A549 (cell line): ENCODE data around the gene SUFU. TPM values are rescaled to one million over a fixed set of nuclear protein-coding genes. Genes with fewer than 3 reads are reported as not detected.

Source experiments
- ATAC-seq, 2 experiments: fragments of 200-7000 bp in 1 of 2; fragments of >200 bp in 1 of 2; cut with Nextera tagmentation in 1 of 2; cut with Tn5 transposase in 1 of 2; 3 replicates each; pipeline versions ENCODE4 v1.8.0 to v1.9.1; 2018 to 2020; ENCODE audit warnings: mild to moderate bottlenecking in 1 of 2, moderate library complexity in 1 of 2
- CTCF ChIA-PET: fragments of 300-600 bp; sonication (Branson Sonifier 250); formaldehyde crosslinking; extraction: SDS; loops from one replicate; lab custom pipeline; 2021; ENCODE audit warnings: antibody characterized with exemption, inconsistent platforms; lab: Yijun Ruan, JAX
- POLR2A ChIA-PET: fragments of 350-600 bp; formaldehyde crosslinking; extraction: SDS; loops from one replicate; lab custom pipeline; 2021; ENCODE audit warnings: antibody characterized with exemption, inconsistent platforms; lab: Yijun Ruan, JAX
- DNase-seq, 2 experiments: peaks; one replicate each; pipeline versions ENCODE4 v3.0.0 to v3.0.0-alpha.2; 2011 to 2016; ENCODE audit warnings: low read depth in 1 of 2, low spot score in 1 of 2
- FAIRE-seq: peaks from 2 replicates; lab custom pipeline; 2011; peaks lifted over from hg19 to GRCh38; lab: Jason Lieb, UNC
- H3K27ac ChIP-seq, 2 experiments: fragments of >200 bp; sonication (Bioruptor Twin); formaldehyde crosslinking; 3 replicates each; pipeline ENCODE4 v1.5.1; 2016 to 2017
- H3K4me1 ChIP-seq: fragments of >200 bp; sonication (Bioruptor Twin); formaldehyde crosslinking; 3 replicates; pipeline ENCODE4 v1.6.1; 2016
- H3K4me2 ChIP-seq: fragments of >200 bp; sonication (Bioruptor Twin); formaldehyde crosslinking; 3 replicates; pipeline ENCODE4 v1.6.1; 2016
- H3K4me3 ChIP-seq: fragments of >200 bp; sonication (Bioruptor Twin); formaldehyde crosslinking; 3 replicates; pipeline ENCODE4 v1.5.1; 2016
- H3K9me3 ChIP-seq: fragments of >200 bp; sonication (Bioruptor Twin); formaldehyde crosslinking; 3 replicates; pipeline ENCODE4 v1.6.1; 2016
- BHLHE40 ChIP-seq: IDR thresholded peaks from 2 replicates; pipeline ENCODE4 v1.6.1; 2012; ENCODE audit warnings: low read depth, low read length, inconsistent platforms
- CBX2 ChIP-seq: fragments of 200-600 bp; sonication (generic); IDR thresholded peaks from 2 replicates; pipeline ENCODE4 v1.6.1; 2016; ENCODE audit warnings: low read depth, mild to moderate bottlenecking, borderline replicate concordance
- CEBPB ChIP-seq, 2 experiments: fragments of >200 bp in 1 of 2; sonication (Bioruptor Twin) in 1 of 2; formaldehyde crosslinking in 1 of 2; IDR thresholded peaks; 2 replicates each; pipeline ENCODE4 v1.6.1; 2012 to 2016
- CTCF ChIP-seq: fragments of >200 bp; sonication (Bioruptor Twin); formaldehyde crosslinking; IDR thresholded peaks from 3 replicates; pipeline ENCODE4 v1.5.1; 2016
- E2F6 ChIP-seq: IDR thresholded peaks from 2 replicates; pipeline ENCODE4 v1.6.1; 2012; ENCODE audit warnings: low read depth, borderline replicate concordance
- ESRRA ChIP-seq: fragments of 150-350 bp; IDR thresholded peaks from 2 replicates; pipeline ENCODE4 v1.6.1; 2014; ENCODE audit warnings: mild to moderate bottlenecking, low read length, borderline replicate concordance
- FOSB ChIP-seq: fragments of 250-450 bp; sonication (Bioruptor Pico); IDR thresholded peaks from 2 replicates; pipeline ENCODE4 v1.5.0; 2020; ENCODE audit warnings: mild to moderate bottlenecking, moderate library complexity
- FOSL2 ChIP-seq, 2 experiments: fragments of 450-650 bp in 1 of 2; fragments of >200 bp in 1 of 2; sonication (Bioruptor Twin) in 1 of 2; formaldehyde crosslinking; IDR thresholded peaks; 2 replicates each; pipeline versions ENCODE4 v1.5.0 to v1.6.1; 2016 to 2020; ENCODE audit warnings: mild to moderate bottlenecking in 1 of 2, moderate library complexity in 1 of 2
- GATA3 ChIP-seq: IDR thresholded peaks from 2 replicates; pipeline ENCODE4 v1.6.1; 2012; ENCODE audit warnings: borderline replicate concordance
- HES2 ChIP-seq: fragments of >200 bp; sonication (Bioruptor Twin); formaldehyde crosslinking; IDR thresholded peaks from 2 replicates; pipeline ENCODE4 v1.6.1; 2016
- HEYL ChIP-seq: fragments of 250-450 bp; sonication (Bioruptor Pico); IDR thresholded peaks from 2 replicates; pipeline ENCODE4 v1.8.0; 2021; ENCODE audit warnings: mild to moderate bottlenecking, moderate library complexity
- HOXB13 ChIP-seq: fragments of 250-450 bp; sonication (Bioruptor Pico); IDR thresholded peaks from 2 replicates; pipeline ENCODE4 v1.5.0; 2020; ENCODE audit warnings: low read depth, mild to moderate bottlenecking, moderate library complexity
- JUN ChIP-seq, 2 experiments: fragments of >200 bp; sonication (Bioruptor Twin); formaldehyde crosslinking; IDR thresholded peaks; 2 replicates in 1 of 2; 3 replicates in 1 of 2; pipeline ENCODE4 v1.6.1; 2016 to 2017
- JUNB ChIP-seq: fragments of >200 bp; sonication (Bioruptor Twin); formaldehyde crosslinking; IDR thresholded peaks from 2 replicates; pipeline ENCODE4 v1.6.1; 2016
- KDM5A ChIP-seq: fragments of 200-600 bp; sonication (generic); IDR thresholded peaks from 2 replicates; pipeline ENCODE4 v1.6.1; 2016; ENCODE audit warnings: antibody characterized with exemption, mild to moderate bottlenecking
- MAFK ChIP-seq: fragments of 450-650 bp; IDR thresholded peaks from 2 replicates; pipeline ENCODE4 v1.6.1; 2014; ENCODE audit not compliant: partially characterized antibody
- MYC ChIP-seq: IDR thresholded peaks from 2 replicates; pipeline ENCODE4 v1.6.1; 2012; ENCODE audit warnings: mild to moderate bottlenecking, inconsistent platforms, low read length, improper control_type of control experiment, borderline replicate concordance
- NFE2L2 ChIP-seq: fragments of 150-350 bp; conservative IDR thresholded peaks from 2 replicates; pipeline ENCODE4 v1.6.1; 2014; ENCODE audit warnings: low read length
- NPAS2 ChIP-seq: fragments of 250-450 bp; sonication (Bioruptor Pico); IDR thresholded peaks from 2 replicates; pipeline ENCODE4 v1.8.0; 2022; ENCODE audit warnings: mild to moderate bottlenecking, moderate library complexity, borderline replicate concordance
- PBX3 ChIP-seq: IDR thresholded peaks from 2 replicates; pipeline ENCODE4 v1.6.1; 2012
- SREBF2 ChIP-seq: fragments of 450-650 bp; IDR thresholded peaks from 2 replicates; pipeline ENCODE4 v1.6.1; 2014; ENCODE audit warnings: mild to moderate bottlenecking, moderate library complexity
- TFCP2L1 ChIP-seq: fragments of 250-450 bp; sonication (Bioruptor Pico); IDR thresholded peaks from 2 replicates; pipeline ENCODE4 v1.5.0; 2021; ENCODE audit warnings: mild to moderate bottlenecking
- ZC3H11A ChIP-seq: fragments of 450-650 bp; IDR thresholded peaks from 2 replicates; pipeline ENCODE4 v1.6.1; 2014; ENCODE audit warnings: antibody characterized with exemption, mild to moderate bottlenecking
- ZSCAN20 ChIP-seq: fragments of 250-450 bp; sonication (Bioruptor Pico); IDR thresholded peaks from 2 replicates; pipeline ENCODE4 v1.8.0; 2022; ENCODE audit warnings: mild to moderate bottlenecking, moderate library complexity
- WGBS: methylation state at CpG from one replicate; pipeline ENCODE4 v1.1.6; 2017; ENCODE audit errors: missing lambda C conversion rate; 5-methylcytosine and 5-hydroxymethylcytosine counted together
- polyA plus RNA-seq, 4 experiments: library from polyadenylated mRNA; depleted of rRNA in 3 of 4; stranded (reverse); fragments of >200 nt; fragmentation: RNase III in 1 of 4; extraction: RNeasy Plus Mini Kit Qiagen cat#74134 plus additional on column Dnase treatment in 1 of 4; gene quantifications; 2 replicates in 3 of 4; 3 replicates in 1 of 4; pipeline ENCODE4 v1.2.3, GENCODE V29; 2011 to 2017

Gene SUFU
- polyA plus RNA-seq, 2 of the 4 experiments (the other 2 are of a cell fraction): 3.7 to 5.5 TPM

GRCh38 chr10:102515724-102516123 is 12.0 kb downstream of the SUFU start (continued):
- no peak for TF ChIP-seq CTCF

GRCh38 chr10:102517553-102517952 is 13.8 kb downstream of the SUFU start:
- WGBS: 88% methylated on average over 3 of the region's 3 CpGs
- CTCF ChIA-PET: interaction anchor here (1.1 to 1.6 kb wide), 4 partner anchors 12 to 118 kb away, joined by 3 to 9 read pairs (median 5); no protein-coding TSS in a partner anchor
- ATAC-seq (no peak), DNase-seq (no peak), FAIRE-seq (no peak)
- POLR2A ChIA-PET: no interaction called here
- Histone ChIP-seq H3K4me2 (no peak overlapping the region), H3K27ac (no peak overlapping the region), H3K9me3 (no peaks in the 10 kb centered on the region), H3K4me1 (no peaks in the 10 kb centered on the region), H3K4me3 (no peak overlapping the region)
- TF ChIP-seq JUNB: no peak
- no peak for TF ChIP-seq GATA3
- no peak for TF ChIP-seq PBX3
- TF ChIP-seq FOSL2 (IDR thresholded peaks at IDR 0.05): no peak
- TF ChIP-seq FOSL2 (CRISPR knock-in tag; IDR thresholded peaks at IDR 0.05): no peak
- TF ChIP-seq MYC: no peak
- no peak for TF ChIP-seq TFCP2L1 (CRISPR knock-in tag)
- no peak for TF ChIP-seq HEYL (CRISPR knock-in tag)
- TF ChIP-seq NPAS2 (CRISPR knock-in tag): no peak
- no peak for TF ChIP-seq MAFK
- TF ChIP-seq E2F6: no peak

- DNase-seq: no peak
- POLR2A ChIA-PET: no interaction called here
- no peak for TF ChIP-seq SREBF2
- TF ChIP-seq ZSCAN20 (CRISPR knock-in tag): no peak
- no peak for TF ChIP-seq KDM5A
- TF ChIP-seq NPAS2 (CRISPR knock-in tag): no peak
- TF ChIP-seq FOSB (CRISPR knock-in tag): no peak
- no peak for TF ChIP-seq CBX2
- TF ChIP-seq ESRRA: no peak
- no peak for TF ChIP-seq ZC3H11A
- no peak for TF ChIP-seq JUN (IDR thresholded peaks at IDR 0.05)
- TF ChIP-seq CEBPB (IDR thresholded peaks at IDR 0.05): no peak
- no peak for TF ChIP-seq NFE2L2
- no peak for TF ChIP-seq FOSL2 (IDR thresholded peaks at IDR 0.05)
- no peak for TF ChIP-seq FOSL2 (CRISPR knock-in tag; IDR thresholded peaks at IDR 0.05)
- no peak for TF ChIP-seq JUNB
- TF ChIP-seq HOXB13 (CRISPR knock-in tag): no peak
- no peak for TF ChIP-seq HES2
- TF ChIP-seq HEYL (CRISPR knock-in tag): no peak
- no peak for TF ChIP-seq MYC
- TF ChIP-seq BHLHE40: no peak
- TF ChIP-seq, all 56 proteins: peak for 0
- ATAC-seq: no peak
- Histone ChIP-seq H3K27ac (no peak overlapping the region), H3K9me3 (no peaks in the 10 kb centered on the region), H3K4me2 (no peak overlapping the region), H3K4me1 (no peaks in the 10 kb centered on the region), H3K4me3 (no peak overlapping the region)
- 95% methylated on average over 12 of the region's 12 CpGs for WGBS
- CTCF ChIA-PET: interaction anchor here (0.6 to 1.9 kb wide), 7 partner anchors 10 to 398 kb away, joined by 3 to 8 read pairs (median 4); partner anchors contain the start of genes ACTR1A and SUFU
- FAIRE-seq: no peak
These were observed 15.6 kb downstream of the SUFU start for GRCh38 chr10:102519246-102519825.
